Keratinocyte (primary cell): ENCODE data around the gene KIAA1217.

Experiments used
- EZH2 ChIP-seq: IDR thresholded peaks from one replicate; pipeline ENCODE4 v1.6.1; 2012; ENCODE audit warnings: inconsistent platforms, mild to moderate bottlenecking, low read length, moderate library complexity
- TF ChIP-seq, protein P1 (sequence below), 3 experiments: IDR thresholded peaks in 1 of 3; conservative IDR thresholded peaks in 1 of 3; optimal IDR thresholded peaks in 1 of 3; 2 replicates in 2 of 3; 3 replicates in 1 of 3; pipeline versions ENCODE3 to v1.5.1; 2011; ENCODE audit warnings: low read length in 3 of 3, mild to moderate bottlenecking in 3 of 3, moderate library complexity in 2 of 3, control low read depth in 1 of 3, inconsistent platforms in 1 of 3; ENCODE audit not compliant: insufficient read depth in 2 of 3; ENCODE audit errors: extremely low read depth in 1 of 3

DNA sequence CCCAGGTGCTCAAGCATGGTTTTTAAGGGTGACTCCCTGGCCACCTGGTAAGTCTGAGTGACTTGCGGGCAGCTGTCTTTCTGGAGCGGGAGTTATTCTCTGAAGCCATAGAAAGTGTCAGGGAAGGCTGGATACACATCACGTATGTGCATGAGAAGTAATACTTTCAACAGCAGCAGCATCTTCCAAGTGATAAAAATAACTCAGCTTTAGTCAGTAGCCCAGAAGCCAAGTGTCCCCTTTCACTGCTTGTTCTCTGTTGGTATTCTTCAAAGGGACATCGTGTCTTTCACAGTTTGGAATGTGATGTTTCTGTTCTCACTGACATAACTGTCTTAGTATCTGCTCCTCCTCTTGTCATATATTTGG lies 97.6 kb downstream of the KIAA1217 start:
- TF ChIP-seq, protein P1, sequence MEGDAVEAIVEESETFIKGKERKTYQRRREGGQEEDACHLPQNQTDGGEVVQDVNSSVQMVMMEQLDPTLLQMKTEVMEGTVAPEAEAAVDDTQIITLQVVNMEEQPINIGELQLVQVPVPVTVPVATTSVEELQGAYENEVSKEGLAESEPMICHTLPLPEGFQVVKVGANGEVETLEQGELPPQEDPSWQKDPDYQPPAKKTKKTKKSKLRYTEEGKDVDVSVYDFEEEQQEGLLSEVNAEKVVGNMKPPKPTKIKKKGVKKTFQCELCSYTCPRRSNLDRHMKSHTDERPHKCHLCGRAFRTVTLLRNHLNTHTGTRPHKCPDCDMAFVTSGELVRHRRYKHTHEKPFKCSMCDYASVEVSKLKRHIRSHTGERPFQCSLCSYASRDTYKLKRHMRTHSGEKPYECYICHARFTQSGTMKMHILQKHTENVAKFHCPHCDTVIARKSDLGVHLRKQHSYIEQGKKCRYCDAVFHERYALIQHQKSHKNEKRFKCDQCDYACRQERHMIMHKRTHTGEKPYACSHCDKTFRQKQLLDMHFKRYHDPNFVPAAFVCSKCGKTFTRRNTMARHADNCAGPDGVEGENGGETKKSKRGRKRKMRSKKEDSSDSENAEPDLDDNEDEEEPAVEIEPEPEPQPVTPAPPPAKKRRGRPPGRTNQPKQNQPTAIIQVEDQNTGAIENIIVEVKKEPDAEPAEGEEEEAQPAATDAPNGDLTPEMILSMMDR (optimal IDR thresholded peaks at IDR 0.05 in 1 of 3, IDR thresholded peaks at IDR 0.05 in 1 of 3, conservative IDR thresholded peaks at IDR 0.05 in 1 of 3; ENCODE audit: extremely low read depth in 1 of 3, insufficient read depth in 2 of 3, low read length in 3 of 3): no peak
- no peak for TF ChIP-seq EZH2
